ENCODE results near the gene IMMP2L. TPM values are rescaled to one million over a fixed set of nuclear protein-coding genes. Genes with fewer than 3 reads are reported as not detected.
"Not testable (repeated sequence)": the region's sequence is repeated elsewhere in the genome, so short reads cannot be mapped to it uniquely, and the experiment has no call there.

Gene IMMP2L
- 40.8 TPM for total RNA-seq

DNA sequence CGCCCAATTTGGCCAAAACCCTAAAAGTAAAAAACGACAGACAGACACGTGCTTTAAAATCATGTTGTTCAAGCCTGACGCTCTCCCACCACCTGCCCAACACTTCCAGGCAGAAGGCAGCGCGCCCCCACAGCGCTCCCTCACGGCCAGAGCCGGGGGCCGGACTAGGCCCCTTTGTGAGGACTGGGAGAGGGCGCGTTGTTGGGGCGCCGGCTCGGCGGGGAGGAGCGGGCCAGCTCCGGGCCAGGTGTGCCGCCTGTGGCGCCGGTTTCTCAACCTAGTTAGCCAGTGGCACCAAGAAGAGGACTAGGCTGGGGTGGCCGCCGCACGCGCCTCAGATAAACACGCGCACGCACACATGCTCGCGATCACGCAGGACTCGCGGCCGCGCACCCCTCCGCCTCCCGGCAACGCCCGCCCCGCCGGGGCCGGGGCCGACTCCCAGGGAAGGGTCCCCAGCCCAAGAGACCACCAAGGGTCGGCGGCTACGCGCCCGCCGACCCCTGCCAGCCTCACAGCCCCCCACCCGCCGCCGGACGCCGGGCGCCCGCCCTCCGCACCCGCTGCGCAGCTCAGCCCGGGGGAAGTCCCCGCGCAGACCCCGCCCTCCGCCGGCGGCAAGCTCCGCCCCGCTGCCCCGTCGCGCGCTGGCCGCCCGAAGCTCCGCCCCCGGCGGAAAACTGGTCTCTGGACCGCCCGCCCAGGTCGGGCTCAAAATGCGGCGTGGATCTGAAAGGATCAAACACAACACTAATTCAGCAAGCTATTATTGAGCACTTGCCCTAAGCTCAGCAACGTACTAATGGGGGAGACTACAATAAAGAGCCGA, at the start of gene IMMP2L:
Gene IMMP2L, minus strand, starts transcription at position 589 of the 829 bp plus-strand sequence.
- DNase-seq (ENCODE audit: low spot score): peak; percentile 91

GRCh38 chr7:111609483-111610254, 47.4 kb upstream of the IMMP2L start:
- DNase-seq (ENCODE audit: low spot score): not testable (repeated sequence)

DNA sequence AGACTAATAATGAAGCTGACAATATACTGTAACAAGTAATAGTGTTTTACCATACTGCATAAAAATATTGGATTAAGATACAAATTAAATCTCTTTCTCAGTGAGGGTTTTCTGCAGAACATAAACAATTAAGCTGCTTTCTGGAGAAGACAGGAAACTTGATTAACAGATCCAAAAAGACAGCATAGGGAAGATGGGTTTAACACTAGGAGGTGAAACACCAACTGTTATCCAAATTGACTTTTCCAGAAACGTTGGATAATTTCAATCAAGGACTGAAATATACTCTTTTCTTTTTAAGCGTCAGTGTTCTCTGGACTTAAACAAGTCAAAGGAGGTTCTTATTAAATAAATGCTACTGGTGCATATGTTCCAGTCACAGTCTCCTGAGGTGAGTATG, 45.3 kb upstream of the IMMP2L start:
- no peak for DNase-seq (ENCODE audit: low spot score)

DNA sequence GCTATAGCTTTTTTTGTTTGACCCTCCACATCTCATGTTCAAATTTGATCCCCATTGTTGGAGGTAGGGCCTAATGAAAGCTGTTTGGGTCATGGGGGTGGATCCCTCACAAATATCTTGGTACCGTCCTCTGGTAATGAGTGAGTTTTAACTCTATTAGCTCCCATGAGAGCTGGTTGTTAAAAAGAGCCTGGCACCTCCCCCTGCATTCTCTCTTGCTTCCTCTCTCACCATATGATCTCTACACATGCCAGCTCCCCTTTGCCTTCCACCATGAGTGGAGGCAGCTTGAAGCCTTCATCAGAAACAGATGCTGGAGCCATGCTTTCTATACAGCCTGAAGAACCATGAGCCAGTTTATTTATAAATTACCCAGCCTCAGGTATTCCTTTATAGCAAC, 43.0 kb upstream of the IMMP2L start:
- no peak for DNase-seq (ENCODE audit: low spot score)

GRCh38 chr7:111600091-111600490, 37.8 kb upstream of the IMMP2L start:
- no peak for DNase-seq (ENCODE audit: low spot score)

DNA sequence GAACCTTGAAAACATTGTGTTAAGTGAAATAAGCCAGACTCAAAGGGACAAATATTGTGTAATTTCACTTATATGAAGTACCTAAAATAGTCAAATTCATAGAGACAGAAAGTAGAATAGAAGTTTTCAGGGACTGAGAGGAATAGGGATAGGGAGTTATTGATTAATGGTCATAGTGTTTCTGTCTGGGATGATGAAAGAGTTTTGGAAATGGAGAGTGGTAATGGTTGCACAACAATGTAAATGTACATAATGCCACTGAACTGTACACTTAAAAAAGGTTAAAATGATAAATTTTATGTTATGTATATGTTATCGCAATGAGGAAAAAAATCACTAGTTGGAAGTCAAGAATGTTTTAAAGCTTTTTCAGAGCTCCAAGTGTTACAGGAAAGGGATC, 33.5 kb upstream of the IMMP2L start:
- DNase-seq (ENCODE audit: low spot score): no peak

DNA sequence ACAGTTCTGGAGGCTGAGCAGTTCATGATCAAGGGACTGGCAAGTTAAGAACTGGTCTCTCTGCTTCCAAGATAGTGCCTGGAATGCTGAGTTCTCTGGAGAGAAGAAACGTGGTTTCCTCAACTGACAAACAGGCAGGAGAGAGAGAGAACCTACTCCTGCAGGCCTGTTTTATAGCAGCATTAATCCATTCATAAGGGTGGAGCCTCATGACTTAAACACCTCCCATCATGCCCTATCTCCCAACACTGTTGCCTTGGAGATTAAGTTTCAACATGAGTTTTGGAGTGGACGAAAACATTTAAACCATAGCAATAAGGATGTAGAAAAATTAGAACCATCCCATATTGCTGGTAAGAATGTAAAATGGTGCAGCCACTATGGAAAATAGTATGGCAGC, 32.3 kb upstream of the IMMP2L start:
- no peak for DNase-seq (ENCODE audit: low spot score)

DNA sequence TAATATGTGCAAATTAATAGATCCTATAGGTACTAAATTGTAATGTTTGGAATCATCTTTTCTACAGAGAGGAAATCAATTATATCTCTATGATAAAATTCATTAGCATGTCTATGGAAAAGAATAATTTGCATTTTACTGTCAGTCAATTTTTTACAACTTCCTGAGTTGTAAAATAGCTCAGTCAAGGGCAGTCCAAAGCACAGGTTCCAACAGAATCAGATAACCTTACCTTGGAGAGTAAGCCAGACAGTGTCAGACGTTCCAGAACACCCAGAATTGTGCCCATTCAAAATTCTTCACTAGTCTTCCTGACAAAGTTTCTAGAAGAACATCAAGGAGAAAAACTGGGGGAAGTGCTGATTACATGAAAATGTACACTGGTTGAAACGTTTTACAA, 31.1 kb upstream of the IMMP2L start:
- no peak for DNase-seq (ENCODE audit: low spot score)

DNA sequence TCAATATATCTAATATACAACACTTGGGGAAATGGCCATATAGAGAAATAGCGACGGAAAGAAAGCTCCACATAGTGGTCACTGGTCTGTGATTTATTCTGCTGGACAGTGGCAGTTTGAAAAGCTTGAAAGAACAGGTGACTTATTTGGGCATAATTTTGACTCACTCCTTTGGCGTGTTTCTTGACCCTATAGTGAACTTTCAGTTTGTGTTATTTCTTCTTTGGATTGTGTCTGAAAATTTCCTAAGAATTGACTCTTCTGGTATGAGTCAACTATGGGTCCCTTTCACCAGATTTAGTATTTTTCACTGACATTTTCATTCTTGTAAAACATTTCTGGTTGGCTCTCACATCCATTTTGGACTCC, 25.8 kb upstream of the IMMP2L start:
- no peak for DNase-seq (ENCODE audit: low spot score)

DNA sequence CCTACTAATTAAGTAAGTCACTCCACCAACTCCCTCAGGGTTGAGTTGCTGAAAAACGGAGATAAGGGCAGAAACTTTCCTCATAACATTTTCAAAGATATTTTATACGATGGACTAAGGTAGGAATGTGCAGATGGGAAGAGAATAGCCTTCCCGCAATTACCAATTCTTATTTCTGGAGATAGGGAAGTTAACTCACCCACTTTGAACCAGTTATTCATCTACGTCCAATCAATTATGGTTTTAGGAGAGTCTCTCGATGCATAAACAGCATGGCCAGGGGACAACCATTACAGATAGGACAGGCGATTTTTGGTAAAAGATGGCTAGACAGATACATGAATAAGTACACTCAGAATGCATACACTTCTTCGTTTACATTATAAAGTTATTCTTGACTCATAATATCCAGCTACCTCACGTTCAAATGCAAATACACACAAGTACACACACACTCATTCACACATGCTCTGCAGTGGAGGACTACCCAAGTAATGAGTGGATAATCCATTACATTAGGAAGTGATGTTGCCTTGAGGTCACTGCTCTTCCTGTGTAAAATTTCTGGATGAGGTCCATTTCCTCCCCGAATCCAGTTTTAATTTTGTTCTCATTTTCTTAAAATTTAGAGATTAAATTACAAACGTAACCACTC, 25.2 kb upstream of the IMMP2L start:
- DNase-seq (ENCODE audit: low spot score): no peak

DNA sequence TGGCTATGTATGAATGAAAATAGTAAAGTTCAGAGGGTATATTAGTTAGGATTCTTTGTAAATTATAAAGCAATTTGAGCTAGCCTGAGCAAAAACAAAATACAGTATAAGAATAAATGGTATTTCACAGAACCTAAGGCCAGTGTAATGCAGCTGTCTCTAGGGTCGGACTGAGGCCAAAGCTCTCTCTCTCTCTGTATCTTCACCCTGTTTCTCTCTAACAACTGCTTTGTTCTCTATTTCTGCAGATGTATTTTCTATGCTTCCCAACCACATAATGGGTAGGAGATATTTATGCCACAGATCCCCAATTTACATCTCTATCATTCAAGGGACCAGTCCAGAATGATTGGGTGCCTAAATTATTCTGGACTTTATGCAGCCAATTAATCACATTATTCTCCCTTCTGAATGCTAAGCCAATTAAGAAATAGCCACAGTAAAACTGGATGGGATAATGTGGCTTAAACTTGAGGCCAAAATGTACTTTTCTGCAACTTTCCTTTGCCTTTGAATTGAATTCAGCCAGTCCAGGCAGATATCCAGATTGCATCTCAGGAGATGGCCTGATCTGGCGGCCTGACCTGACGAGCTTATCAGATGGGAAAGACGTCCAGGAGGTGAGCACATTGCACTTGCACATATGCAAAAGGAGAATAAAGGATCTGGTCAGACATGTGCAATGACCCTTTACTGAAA, 24.6 kb upstream of the IMMP2L start:
- DNase-seq (ENCODE audit: low spot score): no peak

DNA sequence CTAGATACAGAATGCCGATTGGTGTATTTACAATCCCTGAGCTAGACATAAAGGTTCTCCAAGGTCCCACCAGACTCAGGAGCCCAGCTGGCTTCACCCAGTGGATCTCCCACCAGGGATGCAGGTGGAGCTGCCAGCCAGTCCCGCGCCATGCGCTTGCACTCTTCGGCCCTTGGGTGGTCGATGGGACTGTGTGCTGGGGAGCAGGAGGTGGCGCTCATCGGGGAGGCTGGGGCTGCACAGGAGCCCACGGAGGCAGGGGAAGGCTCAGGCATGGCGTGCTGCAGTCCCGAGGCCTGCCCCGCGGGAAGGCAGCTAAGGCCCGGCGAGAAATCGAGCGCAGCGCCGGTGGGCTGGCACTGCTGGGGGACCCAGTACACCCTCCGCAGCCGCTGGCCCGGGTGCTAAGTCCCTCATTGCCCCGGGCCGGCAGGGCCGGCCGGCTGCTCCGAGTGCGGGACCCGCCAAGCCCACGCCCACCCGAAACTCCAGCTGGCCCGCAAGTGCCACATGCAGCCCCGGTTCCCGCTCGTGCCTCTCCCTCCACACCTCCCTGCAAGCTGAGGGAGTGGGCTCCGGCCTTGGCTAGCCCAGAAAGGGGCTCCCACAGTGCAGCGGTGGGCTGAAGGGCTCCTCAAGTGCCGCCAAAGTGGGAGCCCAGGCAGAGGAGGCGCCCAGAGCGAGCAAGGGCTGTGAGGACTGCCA, 19.6 kb upstream of the IMMP2L start:
- DNase-seq (ENCODE audit: low spot score): not testable (repeated sequence)

DNA sequence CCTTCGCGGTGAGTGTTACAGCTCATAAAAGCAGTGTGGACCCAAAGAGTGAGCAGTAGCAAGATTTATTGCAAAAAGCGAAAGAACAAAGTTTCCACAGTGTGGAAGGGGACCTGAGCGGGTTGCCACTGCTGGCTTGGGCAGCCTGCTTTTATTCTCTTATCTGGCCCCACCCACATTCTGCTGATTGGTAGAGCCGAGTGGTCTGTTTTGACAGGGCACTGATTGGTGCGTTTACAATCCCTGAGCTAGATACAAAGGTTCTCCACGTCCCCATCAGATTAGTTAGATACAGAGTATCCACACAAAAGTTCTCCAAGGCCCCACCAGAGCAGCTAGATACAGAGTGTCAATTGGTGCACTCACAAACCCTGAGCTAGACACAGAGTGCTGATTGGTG, 18.9 kb upstream of the IMMP2L start:
- DNase-seq (ENCODE audit: low spot score): not testable (repeated sequence)

DNA sequence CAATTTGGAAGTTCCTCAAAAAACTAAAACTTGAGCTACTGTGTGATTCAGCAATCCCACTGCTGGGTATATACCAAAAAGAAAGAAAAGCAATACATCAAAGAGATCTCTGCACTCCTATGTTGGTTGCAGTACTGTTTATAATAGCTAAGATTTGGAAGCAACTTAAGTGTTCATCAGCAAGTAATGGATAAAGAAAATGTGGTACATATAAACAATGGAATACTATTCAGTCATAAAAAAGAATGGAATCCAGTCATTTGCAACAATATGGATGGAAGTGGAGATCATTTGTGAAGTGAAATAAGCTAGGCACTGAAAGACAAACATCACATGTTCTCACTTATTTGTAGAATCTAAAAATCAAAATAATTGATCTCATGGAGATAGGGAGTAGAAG, 16.5 kb upstream of the IMMP2L start:
- DNase-seq (ENCODE audit: low spot score): no peak

GRCh38 chr7:111571720-111572119, 9.4 kb upstream of the IMMP2L start:
- no peak for DNase-seq (ENCODE audit: low spot score)

DNA sequence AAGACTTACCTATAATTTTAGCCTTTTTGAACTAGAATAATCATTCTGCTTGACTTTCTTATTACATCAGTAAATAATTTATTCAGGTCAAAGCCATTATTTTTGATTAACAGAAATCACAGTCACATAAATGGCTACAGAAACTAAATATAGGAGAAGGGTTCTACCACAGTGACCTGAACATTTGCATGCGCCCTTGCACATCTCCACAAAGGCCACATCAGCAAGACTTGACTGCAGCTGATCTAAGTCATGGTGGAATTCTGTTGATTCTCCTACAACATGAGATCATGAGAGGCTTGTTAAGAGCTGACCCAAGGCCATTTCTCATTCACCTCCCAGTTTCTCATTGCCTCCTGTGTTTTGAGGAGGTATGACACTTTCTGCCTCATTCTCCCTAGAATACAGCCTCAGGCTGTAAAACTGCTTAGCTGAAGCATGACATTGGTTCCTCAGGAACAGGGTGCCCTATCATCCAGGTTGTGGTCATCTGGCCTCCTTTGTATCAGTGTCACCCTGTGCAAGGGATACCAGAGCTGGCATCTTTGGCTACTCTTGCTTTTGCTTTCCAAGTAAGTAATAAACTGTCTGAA, 6.7 kb upstream of the IMMP2L start:
- no peak for DNase-seq (ENCODE audit: low spot score)

DNA sequence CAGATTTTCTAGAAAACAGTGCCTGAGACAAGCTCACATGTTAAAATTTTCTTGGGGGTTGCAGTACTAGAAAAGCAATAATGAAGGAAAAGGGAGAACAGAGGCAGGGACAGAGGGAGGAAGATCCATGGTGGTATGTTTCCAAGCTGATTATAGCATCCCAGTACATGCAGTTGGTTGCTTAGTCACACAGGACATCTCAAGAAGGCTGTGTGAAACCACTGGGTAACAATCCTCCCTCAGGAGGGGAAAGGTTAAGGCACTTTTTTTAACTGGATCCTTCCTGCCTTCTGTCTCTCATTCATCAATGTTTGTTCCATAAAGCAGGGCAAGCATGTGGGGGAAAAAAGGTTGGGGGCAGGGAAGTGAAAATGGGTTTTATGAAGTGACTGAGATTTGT, 6.1 kb upstream of the IMMP2L start:
- no peak for DNase-seq (ENCODE audit: low spot score)

DNA sequence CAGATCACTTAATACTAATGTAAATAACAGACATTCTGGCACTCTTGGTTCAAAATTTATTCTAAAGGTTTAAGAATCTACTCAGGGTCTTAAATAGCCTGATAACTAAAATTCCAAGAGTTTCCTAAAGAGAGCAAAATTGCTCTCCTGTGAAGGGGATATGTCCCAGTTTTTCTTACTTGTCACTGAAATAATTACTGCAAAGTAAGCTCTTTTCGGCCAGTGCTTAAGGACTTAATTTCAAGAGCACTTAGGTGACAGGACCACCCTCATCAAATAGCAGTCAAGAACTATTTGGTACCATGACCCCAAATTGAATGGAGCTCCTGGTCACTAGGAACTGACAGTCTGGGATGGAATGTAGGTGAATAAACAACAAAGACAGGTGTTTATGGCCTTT, 1.8 kb upstream of the IMMP2L start:
- no peak for DNase-seq (ENCODE audit: low spot score)

GRCh38 chr7:111561654-111561903, 713 bp downstream of the IMMP2L start:
- no peak for DNase-seq (ENCODE audit: low spot score)

- DNase-seq (ENCODE audit: low spot score): no peak
Measured at GRCh38 chr7:111560773-111561653, 1.3 kb downstream of the IMMP2L start.
